AML-193 (cell line): ENCODE results near the gene THAP11.

Experiments used
- DNase-seq, 2 experiments: peaks; one replicate each; lab custom pipeline; 2025; lab: John Stamatoyannopoulos, UW

The THAP11 gene

GRCh38 chr16:67841816-67842508 lies at the start of gene THAP11:
Gene THAP11 (plus strand): TSS chr16:67842320. CDS start chr16:67842555, 235 bp downstream.
- DNase-seq = peak; percentile 91 to 93

GRCh38 chr16:67796099-67796718 lies 45.9 kb upstream of the THAP11 start:
- DNase-seq = no peak

- no peak for DNase-seq
Measured at GRCh38 chr16:67800338-67800926, 41.7 kb upstream of the THAP11 start.

GRCh38 chr16:67801241-67801640 lies 40.9 kb upstream of the THAP11 start:
- no peak for DNase-seq

- DNase-seq = no peak
Measured at GRCh38 chr16:67801883-67802282, 40.2 kb upstream of the THAP11 start.

GRCh38 chr16:67803894-67804293 lies 38.2 kb upstream of the THAP11 start:
- peak; percentile 25 to 40 for DNase-seq

GRCh38 chr16:67804853-67805542 lies 37.1 kb upstream of the THAP11 start:
- DNase-seq = no peak

GRCh38 chr16:67805718-67806427 lies 36.2 kb upstream of the THAP11 start:
- no peak for DNase-seq

- DNase-seq = peak; percentile 97 to 98
Measured at GRCh38 chr16:67806428-67807147, 35.5 kb upstream of the THAP11 start, which contains the start of the genes RANBP10 and TSNAXIP1. Gene RANBP10 (minus strand): TSS chr16:67806560. CDS start chr16:67806536, 24 bp downstream. Gene TSNAXIP1 (plus strand): TSS chr16:67806889. CDS start chr16:67807150, 261 bp downstream.

- no peak for DNase-seq
Measured at GRCh38 chr16:67807148-67807682, 34.9 kb upstream of the THAP11 start.

- no peak for DNase-seq
Measured at GRCh38 chr16:67811899-67812298, 30.2 kb upstream of the THAP11 start.

GRCh38 chr16:67814567-67814966 lies 27.6 kb upstream of the THAP11 start:
- no peak for DNase-seq

GRCh38 chr16:67820608-67821259 lies 21.4 kb upstream of the THAP11 start:
- DNase-seq = no peak

- no peak for DNase-seq
Measured at GRCh38 chr16:67822511-67822910, 19.6 kb upstream of the THAP11 start.

- DNase-seq = no peak
Measured at GRCh38 chr16:67825119-67825518, 17.0 kb upstream of the THAP11 start.

GRCh38 chr16:67825906-67826305 lies 16.2 kb upstream of the THAP11 start:
- no peak for DNase-seq

- no peak for DNase-seq
Measured at GRCh38 chr16:67828651-67829050, 13.5 kb upstream of the THAP11 start.

- DNase-seq = no peak
Measured at GRCh38 chr16:67833030-67833414, 9.1 kb upstream of the THAP11 start.

GRCh38 chr16:67833415-67834241 lies 8.5 kb upstream of the THAP11 start:
- peak; percentile 83 to 90 for DNase-seq

- no peak for DNase-seq
Measured at GRCh38 chr16:67834242-67834614, 7.9 kb upstream of the THAP11 start.
